HUES64 (cell line): Measurements from ENCODE around the gene UBL3.

Experiments used
- H3K27ac ChIP-seq: 2 replicates; pipeline ENCODE4 v1.7.0; 2013; ENCODE audit warnings: low read depth, low read length, inconsistent platforms
- H3K27me3 ChIP-seq: 2 replicates; pipeline ENCODE4 v1.6.1; 2013; ENCODE audit warnings: mild to moderate bottlenecking, low read length; ENCODE audit not compliant: insufficient read depth
- H3K36me3 ChIP-seq: 2 replicates; pipeline ENCODE4 v1.6.1; 2013; ENCODE audit warnings: mild to moderate bottlenecking, low read length; ENCODE audit not compliant: insufficient read depth
- H3K4me1 ChIP-seq: 2 replicates; pipeline ENCODE4 v1.6.1; 2013; ENCODE audit warnings: mild to moderate bottlenecking, low read length, moderate library complexity; ENCODE audit not compliant: insufficient read depth
- H3K4me3 ChIP-seq: 2 replicates; pipeline ENCODE4 v1.5.1; 2013; ENCODE audit warnings: mild to moderate bottlenecking, low read length, moderate library complexity
- H3K9ac ChIP-seq: 2 replicates; pipeline ENCODE4 v1.6.1; 2013; ENCODE audit warnings: mild to moderate bottlenecking, low read depth, low read length
- H3K9me3 ChIP-seq: 2 replicates; pipeline ENCODE4 v1.6.1; 2013; ENCODE audit warnings: low read depth, low read length; ENCODE audit not compliant: insufficient read depth
- WGBS: fragments of 150-250, 120-280 bp; methylation state at CpG from one replicate; pipeline ENCODE4 v1.1.7; 2013; ENCODE audit warnings: missing lambda C conversion rate; 5-methylcytosine and 5-hydroxymethylcytosine counted together

The UBL3 gene

GRCh38 chr13:29785978-29786377, 64.4 kb downstream of the UBL3 start:
- H3K36me3 ChIP-seq, result no peaks in the 10 kb centered on the region
- no peaks in the 10 kb centered on the region for H3K27me3 ChIP-seq
- no peak overlapping the region for H3K27ac ChIP-seq
- no peaks in the 10 kb centered on the region for H3K9me3 ChIP-seq
- H3K4me3 ChIP-seq, result no peak overlapping the region
- no peak overlapping the region for H3K9ac ChIP-seq
- no peaks in the 10 kb centered on the region for H3K4me1 ChIP-seq

- WGBS, result 52% methylated on average over 1 of the region's 1 CpG
- H3K27me3 ChIP-seq, result no peaks in the 10 kb centered on the region
- H3K4me1 ChIP-seq, result no peaks in the 10 kb centered on the region
- H3K36me3 ChIP-seq, result no peaks in the 10 kb centered on the region
- no peak overlapping the region for H3K4me3 ChIP-seq
- H3K27ac ChIP-seq, result no peak overlapping the region
- no peak overlapping the region for H3K9ac ChIP-seq
- H3K9me3 ChIP-seq, result no peaks in the 10 kb centered on the region
Observed at GRCh38 chr13:29782798-29783197, 67.6 kb downstream of the UBL3 start.

- 97% methylated on average over 1 of the region's 1 CpG for WGBS
- H3K27ac ChIP-seq, result no peak overlapping the region
- H3K4me3 ChIP-seq, result no peak overlapping the region
- peaks cover under 1% of the 10 kb centered on the region; the same call in 1 of the 2 replicates for H3K36me3 ChIP-seq
- H3K9me3 ChIP-seq, result no peaks in the 10 kb centered on the region
- no peak overlapping the region for H3K9ac ChIP-seq
- H3K4me1 ChIP-seq, result peaks cover 7% of the 10 kb centered on the region
- H3K27me3 ChIP-seq, result no peaks in the 10 kb centered on the region
Observed at GRCh38 chr13:29774830-29775229, 75.6 kb downstream of the UBL3 start.

- H3K9ac ChIP-seq, result no peak overlapping the region
- peaks cover 14% of the 10 kb centered on the region for H3K4me1 ChIP-seq
- no peak overlapping the region for H3K27ac ChIP-seq
- H3K27me3 ChIP-seq, result no peaks in the 10 kb centered on the region
- no CpG with 5 or more reads among the region's 2 CpGs for WGBS
- H3K9me3 ChIP-seq, result no peaks in the 10 kb centered on the region
- no peak overlapping the region for H3K4me3 ChIP-seq
- H3K36me3 ChIP-seq, result peaks cover 14% of the 10 kb centered on the region
Observed at GRCh38 chr13:29771247-29771646, 79.2 kb downstream of the UBL3 start.

GRCh38 chr13:29767006-29767405, 83.4 kb downstream of the UBL3 start:
- no peak overlapping the region for H3K9ac ChIP-seq
- H3K4me3 ChIP-seq, result no peak overlapping the region
- H3K4me1 ChIP-seq, result peaks cover 7% of the 10 kb centered on the region
- H3K9me3 ChIP-seq, result no peaks in the 10 kb centered on the region
- no peak overlapping the region for H3K27ac ChIP-seq
- H3K27me3 ChIP-seq, result no peaks in the 10 kb centered on the region
- WGBS, result 84% methylated on average over 5 of the region's 5 CpGs
- peaks cover 18% of the 10 kb centered on the region for H3K36me3 ChIP-seq

- Histone ChIP-seq H3K27ac (no peak overlapping the region), H3K4me1 (peaks cover 7% of the 10 kb centered on the region), H3K27me3 (no peaks in the 10 kb centered on the region), H3K9me3 (0 out of 2 replicates have a peak, but pooled peaks cover 4% of the 10 kb centered on the region), H3K9ac (no peak overlapping the region), H3K4me3 (no peak overlapping the region), H3K36me3 (peaks cover 16% of the 10 kb centered on the region)
- 94% methylated on average over 1 of the region's 2 CpGs for WGBS
Observed at GRCh38 chr13:29763436-29764180, 86.8 kb downstream of the UBL3 start.

GRCh38 chr13:29761815-29762214, 88.6 kb downstream of the UBL3 start:
- WGBS, result 74% methylated on average over 4 of the region's 4 CpGs
- Histone ChIP-seq H3K27me3 (no peaks in the 10 kb centered on the region), H3K36me3 (peaks cover 9% of the 10 kb centered on the region), H3K9me3 (0 out of 2 replicates have a peak, but pooled peaks cover 4% of the 10 kb centered on the region), H3K4me3 (no peak overlapping the region), H3K4me1 (no peaks in the 10 kb centered on the region), H3K27ac (no peak overlapping the region), H3K9ac (no peak overlapping the region)

- peaks cover 3% of the 10 kb centered on the region; the same call in 1 of the 2 replicates for H3K36me3 ChIP-seq
- no peak overlapping the region for H3K27ac ChIP-seq
- 0 out of 2 replicates have a peak, but pooled peaks cover 4% of the 10 kb centered on the region for H3K9me3 ChIP-seq
- no peak overlapping the region for H3K9ac ChIP-seq
- H3K27me3 ChIP-seq, result no peaks in the 10 kb centered on the region
- WGBS, result no CpG with 5 or more reads among the region's 3 CpGs
- no peaks in the 10 kb centered on the region for H3K4me1 ChIP-seq
- H3K4me3 ChIP-seq, result no peak overlapping the region
Observed at GRCh38 chr13:29761160-29761559, 89.3 kb downstream of the UBL3 start.

GRCh38 chr13:29760544-29760943, 89.9 kb downstream of the UBL3 start:
- 96% methylated on average over 3 of the region's 3 CpGs for WGBS
- Histone ChIP-seq H3K4me3 (no peak overlapping the region), H3K9ac (no peak overlapping the region), H3K27ac (no peak overlapping the region), H3K4me1 (no peaks in the 10 kb centered on the region), H3K36me3 (no peaks in the 10 kb centered on the region), H3K9me3 (0 out of 2 replicates have a peak, but pooled peaks cover 4% of the 10 kb centered on the region), H3K27me3 (no peaks in the 10 kb centered on the region)

GRCh38 chr13:29758531-29759114, 91.8 kb downstream of the UBL3 start:
- Histone ChIP-seq H3K27me3 (no peaks in the 10 kb centered on the region), H3K9me3 (0 out of 2 replicates have a peak, but pooled peaks cover 4% of the 10 kb centered on the region), H3K4me3 (no peak overlapping the region), H3K4me1 (peaks cover 8% of the 10 kb centered on the region), H3K9ac (no peak overlapping the region), H3K27ac (no peak overlapping the region), H3K36me3 (no peaks in the 10 kb centered on the region)
- WGBS, result 91% methylated on average over 9 of the region's 9 CpGs

- Histone ChIP-seq H3K27ac (no peak overlapping the region), H3K27me3 (no peaks in the 10 kb centered on the region), H3K4me1 (peaks cover 9% of the 10 kb centered on the region), H3K9me3 (0 out of 2 replicates have a peak, but pooled peaks cover 4% of the 10 kb centered on the region), H3K36me3 (no peaks in the 10 kb centered on the region), H3K4me3 (no peak overlapping the region), H3K9ac (no peak overlapping the region)
- 91% methylated on average over 2 of the region's 2 CpGs for WGBS
Observed at GRCh38 chr13:29756506-29756905, 93.9 kb downstream of the UBL3 start.
